HUES64 (cell line): ENCODE data around the gene SH3RF3.

Source experiments
- H3K27ac ChIP-seq: 2 replicates; pipeline ENCODE4 v1.7.0; 2013; ENCODE audit warnings: low read depth, low read length, inconsistent platforms
- H3K27me3 ChIP-seq: 2 replicates; pipeline ENCODE4 v1.6.1; 2013; ENCODE audit warnings: mild to moderate bottlenecking, low read length; ENCODE audit not compliant: insufficient read depth
- H3K36me3 ChIP-seq: 2 replicates; pipeline ENCODE4 v1.6.1; 2013; ENCODE audit warnings: mild to moderate bottlenecking, low read length; ENCODE audit not compliant: insufficient read depth
- H3K4me1 ChIP-seq: 2 replicates; pipeline ENCODE4 v1.6.1; 2013; ENCODE audit warnings: mild to moderate bottlenecking, low read length, moderate library complexity; ENCODE audit not compliant: insufficient read depth
- H3K4me3 ChIP-seq: 2 replicates; pipeline ENCODE4 v1.5.1; 2013; ENCODE audit warnings: mild to moderate bottlenecking, low read length, moderate library complexity
- H3K9ac ChIP-seq: 2 replicates; pipeline ENCODE4 v1.6.1; 2013; ENCODE audit warnings: mild to moderate bottlenecking, low read depth, low read length
- H3K9me3 ChIP-seq: 2 replicates; pipeline ENCODE4 v1.6.1; 2013; ENCODE audit warnings: low read depth, low read length; ENCODE audit not compliant: insufficient read depth
- WGBS: fragments of 150-250, 120-280 bp; methylation state at CpG from one replicate; pipeline ENCODE4 v1.1.7; 2013; ENCODE audit warnings: missing lambda C conversion rate; 5-methylcytosine and 5-hydroxymethylcytosine counted together

SH3RF3 gene

DNA sequence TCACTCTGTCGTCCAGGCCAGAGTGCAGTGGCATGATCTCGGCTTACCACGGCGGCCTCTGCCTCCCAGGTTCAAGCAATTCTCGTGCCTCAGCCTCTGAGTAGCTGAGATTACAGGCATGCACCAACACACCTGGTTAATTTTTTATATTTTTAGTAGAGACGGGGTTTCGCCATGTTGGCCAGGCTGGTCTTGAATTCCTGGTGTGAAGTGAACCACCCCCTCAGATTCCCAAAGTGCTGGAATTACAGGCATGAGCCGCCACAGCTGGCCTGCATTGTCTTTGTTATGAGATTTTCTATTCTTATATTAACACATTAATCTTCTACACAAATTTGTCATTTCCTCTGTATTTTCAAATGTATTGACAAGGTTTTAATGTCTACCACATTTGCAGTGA, 409.5 kb downstream of the SH3RF3 start:
- Histone ChIP-seq H3K4me1 (no peaks in the 10 kb centered on the region), H3K9ac (no peak overlapping the region), H3K9me3 (peaks cover 3% of the 10 kb centered on the region; the same call in 1 of the 2 replicates), H3K36me3 (peaks cover 2% of the 10 kb centered on the region), H3K4me3 (no peak overlapping the region), H3K27me3 (no peaks in the 10 kb centered on the region), H3K27ac (no peak overlapping the region)
- 92% methylated on average over 7 of the region's 8 CpGs for WGBS

- Histone ChIP-seq H3K9me3 (no peaks in the 10 kb centered on the region), H3K4me1 (peaks cover 6% of the 10 kb centered on the region; the same call in 1 of the 2 replicates), H3K27ac (no peak overlapping the region), H3K4me3 (no peak overlapping the region), H3K36me3 (peaks cover 17% of the 10 kb centered on the region), H3K9ac (no peak overlapping the region), H3K27me3 (no peaks in the 10 kb centered on the region)
- WGBS = 96% methylated on average over 6 of the region's 6 CpGs
Measured at GRCh38 chr2:109542384-109542783, 413.4 kb downstream of the SH3RF3 start.

- WGBS = 41% methylated on average over 9 of the region's 10 CpGs
- Histone ChIP-seq H3K27ac (no peak overlapping the region), H3K9ac (no peak overlapping the region), H3K36me3 (peaks cover 21% of the 10 kb centered on the region), H3K4me3 (no peak overlapping the region), H3K9me3 (no peaks in the 10 kb centered on the region), H3K4me1 (peaks cover 6% of the 10 kb centered on the region; the same call in 1 of the 2 replicates), H3K27me3 (no peaks in the 10 kb centered on the region)
Measured at GRCh38 chr2:109545828-109546713, 417.1 kb downstream of the SH3RF3 start.

- Histone ChIP-seq H3K4me3 (no peak overlapping the region), H3K36me3 (peaks cover 30% of the 10 kb centered on the region), H3K27me3 (no peaks in the 10 kb centered on the region), H3K9me3 (0 out of 2 replicates have a peak, but pooled peaks cover 2% of the 10 kb centered on the region), H3K9ac (no peak overlapping the region), H3K27ac (no peak overlapping the region), H3K4me1 (peaks cover 6% of the 10 kb centered on the region; the same call in 1 of the 2 replicates)
- no CpG with 5 or more reads among the region's 2 CpGs for WGBS
Measured at GRCh38 chr2:109547280-109547679, 418.3 kb downstream of the SH3RF3 start.

DNA sequence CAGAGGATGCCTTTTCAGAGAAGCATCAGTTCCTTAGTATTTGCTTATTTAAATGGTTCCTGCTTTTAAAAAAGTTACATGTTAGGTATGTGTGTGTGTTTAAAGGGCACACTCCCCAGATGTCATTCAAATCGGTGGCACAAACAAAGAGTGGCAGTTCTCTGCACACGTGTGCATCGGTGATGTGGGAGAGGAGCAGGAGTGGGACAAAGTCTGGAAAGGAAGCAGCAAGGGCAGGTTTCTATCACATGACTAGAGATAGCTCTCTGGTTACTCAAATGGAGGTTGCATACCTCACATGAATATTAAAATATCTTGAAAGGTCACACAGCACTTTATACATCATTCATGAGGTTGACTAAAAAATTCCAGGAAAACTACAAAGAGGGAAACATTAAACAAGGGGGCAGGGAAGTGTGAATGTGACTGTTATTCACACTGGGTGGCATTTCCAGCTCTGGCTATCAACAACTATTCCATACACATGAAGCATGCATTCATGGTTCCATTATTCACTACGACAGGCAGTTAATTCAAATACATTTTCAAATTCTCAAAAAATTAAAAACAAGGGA, 420.1 kb downstream of the SH3RF3 start:
- 90% methylated on average over 4 of the region's 4 CpGs for WGBS
- Histone ChIP-seq H3K4me1 (peaks cover 6% of the 10 kb centered on the region; the same call in 1 of the 2 replicates), H3K9ac (no peak overlapping the region), H3K36me3 (peaks cover 41% of the 10 kb centered on the region), H3K27me3 (no peaks in the 10 kb centered on the region), H3K27ac (no peak overlapping the region), H3K4me3 (no peak overlapping the region), H3K9me3 (0 out of 2 replicates have a peak, but pooled peaks cover 6% of the 10 kb centered on the region)
